GM12878 (cell line): ENCODE data around the gene CSTA. TPM values are rescaled to one million over a fixed set of nuclear protein-coding genes. Genes with fewer than 3 reads are reported as not detected.

Experiments
- ATAC-seq: fragments of 200-7000 bp; cut with Tn5 transposase; 3 replicates; pipeline ENCODE4 v1.9.1; 2020; ENCODE audit warnings: mild to moderate bottlenecking, moderate library complexity
- BruUV-seq: library from RNA; stranded (reverse); fragments of 400-500 nt; replicated peaks from 2 replicates; lab custom pipeline; 2021; lab: Mats Ljungman, UMichigan
- CTCF ChIA-PET: fragments of 300-600 bp; sonication (Branson Sonifier 250); formaldehyde crosslinking; extraction: SDS; loops from one replicate; lab custom pipeline; 2021; ENCODE audit warnings: inconsistent platforms; lab: Yijun Ruan, JAX
- POLR2A ChIA-PET: fragments of 350-600 bp; formaldehyde crosslinking; extraction: SDS; loops from one replicate; lab custom pipeline; 2021; ENCODE audit warnings: inconsistent platforms; lab: Charles Lee
- RAD21 ChIA-PET: fragments of 300-600 bp; sonication (Branson Sonifier 250); formaldehyde crosslinking; loops from one replicate; lab custom pipeline; 2023; ENCODE audit warnings: antibody characterized with exemption; ENCODE audit not compliant: unreplicated experiment; lab: Charles Lee
- SMC1A ChIA-PET: fragments of 300-600 bp; sonication (Branson Sonifier 250); formaldehyde crosslinking; loops from one replicate; lab custom pipeline; 2023; ENCODE audit not compliant: unreplicated experiment, uncharacterized antibody; lab: Charles Lee
- DNase-seq: peaks from one replicate; pipeline ENCODE4 v3.0.0-alpha.2; 2011; ENCODE audit warnings: low read depth, low spot score
- FAIRE-seq: peaks from 3 replicates; lab custom pipeline; 2011; peaks lifted over from hg19 to GRCh38; lab: Jason Lieb, UNC
- H2AFZ ChIP-seq: 2 replicates; pipeline ENCODE4 v1.6.0; 2011; ENCODE audit warnings: low read depth, low read length, control low read depth; ENCODE audit not compliant: control insufficient read depth
- H3K27ac ChIP-seq: 2 replicates; pipeline ENCODE4 v1.5.1; 2011; ENCODE audit warnings: control low read depth; ENCODE audit not compliant: control insufficient read depth, insufficient read depth
- H3K27me3 ChIP-seq, 2 experiments: replicated peaks in 1 of 2; 2 replicates each; pipeline versions ENCODE4 v1.6.0 to v1.6.1; 2011; ENCODE audit warnings: low read length in 1 of 2; ENCODE audit not compliant: control insufficient read depth in 2 of 2, insufficient read depth in 2 of 2
- H3K36me3 ChIP-seq, 2 experiments: 2 replicates each; pipeline ENCODE4 v1.5.1; 2011; ENCODE audit warnings: low read length in 1 of 2; ENCODE audit not compliant: control insufficient read depth in 2 of 2, insufficient read depth in 2 of 2
- H3K4me1 ChIP-seq: 2 replicates; pipeline ENCODE4 v1.6.1; 2011; ENCODE audit warnings: mild to moderate bottlenecking, low read length, moderate library complexity, mixed read lengths; ENCODE audit not compliant: control insufficient read depth, insufficient read depth
- H3K4me2 ChIP-seq: 2 replicates; pipeline ENCODE4 v1.6.0; 2011; ENCODE audit warnings: control low read depth; ENCODE audit not compliant: control insufficient read depth, insufficient read depth
- H3K4me3 ChIP-seq: fragments of 200-600 bp; sonication (generic); 2 replicates; pipeline ENCODE4 v1.5.1; 2016
- H3K79me2 ChIP-seq: 2 replicates; pipeline ENCODE4 v1.6.0; 2011; ENCODE audit warnings: low read length; ENCODE audit not compliant: control insufficient read depth, insufficient read depth
- H3K9ac ChIP-seq: 2 replicates; pipeline ENCODE4 v1.8.0; 2011; ENCODE audit warnings: low read length, control low read depth, mixed read lengths; ENCODE audit not compliant: control insufficient read depth, insufficient read depth
- H3K9me3 ChIP-seq: replicated peaks from 3 replicates; pipeline ENCODE4 v1.5.1; 2011; ENCODE audit warnings: mild to moderate bottlenecking, low read length; ENCODE audit not compliant: control insufficient read depth, insufficient read depth
- H4K20me1 ChIP-seq: 2 replicates; pipeline ENCODE4 v1.6.0; 2011; ENCODE audit not compliant: control insufficient read depth, insufficient read depth
- CBX5 ChIP-seq: sonication (generic); IDR thresholded peaks from 2 replicates; pipeline ENCODE4 v1.6.1; 2016; ENCODE audit warnings: low read depth, moderate library complexity, mild to moderate bottlenecking, inconsistent platforms
- RAD21 ChIP-seq: IDR thresholded peaks from 2 replicates; pipeline ENCODE4 v1.6.1; 2011; ENCODE audit warnings: mild to moderate bottlenecking, low read depth, low read length, moderate library complexity; ENCODE audit not compliant: insufficient read depth
- SMC3 ChIP-seq: IDR thresholded peaks from 2 replicates; pipeline ENCODE4 v1.6.1; 2011; ENCODE audit warnings: low read length, improper control_type of control experiment, borderline replicate concordance
- WGBS: methylation state at CpG from one replicate; pipeline ENCODE4 v1.1.6; 2016; ENCODE audit warnings: low lambda C conversion rate; ENCODE audit not compliant: insufficient replicate concordance, insufficient coverage; ENCODE audit errors: missing lambda C conversion rate; 5-methylcytosine and 5-hydroxymethylcytosine counted together
- in situ Hi-C: fragments of 300-500 bp; cut with MboI; formaldehyde crosslinking; loops from 9 replicates; pipeline ENCODE4 v1.14.3; 2018; ENCODE audit warnings: mixed read lengths
- intact Hi-C: fragments of 100-400 bp; cut with micrococcal nuclease; formaldehyde crosslinking; loops from one replicate; pipeline ENCODE4 v1.14.2; 2022; ENCODE audit not compliant: unreplicated experiment
- polyA plus RNA-seq, 11 experiments: library from polyadenylated mRNA; depleted of rRNA in 4 of 11; unstranded in 6 of 11; stranded (reverse) in 5 of 11; fragments of >200 nt; fragmentation: Nextera tagmentation in 4 of 11; fragmentation: Illumina TruSeq in 1 of 11; extraction: Ambion mirVana in 4 of 11; extraction: Trizol in 1 of 11; gene quantifications; 1 replicate in 1 of 11; 2 replicates in 10 of 11; pipeline versions ENCODE4 v1.2.1 to v1.2.3, GENCODE V29; 2011 to 2016; ENCODE audit warnings: inconsistent platforms in 2 of 11, missing spikeins in 2 of 11, low read depth in 1 of 11
- total RNA-seq, 4 experiments: library from RNA; depleted of rRNA in 3 of 4; stranded (reverse); fragments of >200 nt in 3 of 4; fragmentation: Illumina TruSeq in 1 of 4; extraction: Trizol in 1 of 4; gene quantifications; 2 replicates each; pipeline versions ENCODE4 v1.2.1 to v1.2.3, GENCODE V29; 2013 to 2021
- TF ChIP-seq, protein P1 (sequence below): fragments of 450-650 bp; IDR thresholded peaks from 2 replicates; pipeline ENCODE4 v1.6.1; 2018; ENCODE audit warnings: mild to moderate bottlenecking, low read depth, moderate library complexity; ENCODE audit not compliant: partially characterized antibody
- TF ChIP-seq, protein P2 (sequence below), 3 experiments: IDR thresholded peaks in 2 of 3; conservative IDR thresholded peaks in 1 of 3; 2 replicates each; pipeline ENCODE4 v1.5.1; 2011; ENCODE audit warnings: low read depth in 3 of 3, low read length in 3 of 3, mild to moderate bottlenecking in 3 of 3, control low read depth in 2 of 3, moderate library complexity in 2 of 3, inconsistent platforms in 1 of 3, mixed read lengths in 1 of 3; ENCODE audit not compliant: control insufficient read depth in 2 of 3, insufficient read depth in 1 of 3; ENCODE audit errors: extremely low read depth in 1 of 3

Gene CSTA
- total and polyA plus RNA-seq, 10 of the 15 experiments (the other 5 are each of a cell fraction or from before 2014, with no cell fraction given) = 1.8 to 6.7 (median 3.4) TPM

DNA sequence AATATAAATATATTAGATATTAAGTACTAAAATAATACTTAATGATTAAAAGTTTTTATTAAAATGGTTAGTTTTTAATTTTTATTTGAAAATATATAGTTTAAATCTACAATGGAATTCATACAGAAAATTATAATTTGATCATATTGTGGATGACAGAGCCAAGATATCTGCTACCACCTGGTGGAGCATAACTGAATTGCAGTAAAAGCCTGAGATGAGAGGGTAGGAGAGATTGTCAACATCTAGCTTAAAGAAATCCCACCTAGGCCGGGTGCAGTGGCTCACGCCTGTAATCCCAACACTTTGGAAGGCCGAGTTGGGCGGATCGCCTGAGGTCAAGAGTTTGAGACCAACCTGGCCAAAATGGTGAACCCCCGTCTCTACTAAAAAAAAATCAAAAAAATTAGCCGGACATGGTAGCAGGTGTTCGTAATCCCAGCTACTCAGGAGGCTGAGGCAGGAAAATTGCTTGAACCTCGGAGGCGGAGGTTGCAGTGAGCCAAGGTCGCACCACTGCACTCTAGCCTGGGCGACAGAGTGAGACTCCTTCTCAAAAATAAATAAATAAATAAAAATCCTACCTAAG is 25.1 kb upstream of the CSTA start:
- H3K4me2 ChIP-seq = no peak overlapping the region
- ChIA-PET RAD21 (interaction anchor here (0.6 to 4.6 kb wide), 26 partner anchors 11 to 755 kb away, joined by 3 to 81 read pairs (median 5); partner anchors contain the start of genes CD86 and FAM162A), CTCF (interaction anchor here (0.6 to 3.9 kb wide), 36 partner anchors 8 to 753 kb away, joined by 3 to 81 read pairs (median 4); partner anchors contain the start of genes FAM162A and POLQ)
- H3K9ac ChIP-seq = no peak overlapping the region
- H3K36me3 ChIP-seq = no peaks in the 10 kb centered on the region
- H3K27me3 ChIP-seq = no peaks in the 10 kb centered on the region
- no peak for DNase-seq
- ATAC-seq = peak; percentile 23; the same call in 1 of the 3 replicates
- intact Hi-C loops = loop anchor here (1.0 to 2.0 kb wide), 5 partner anchors 42 to 751 kb away; no protein-coding TSS in a partner anchor
- FAIRE-seq = no peak
- no peaks in the 10 kb centered on the region for H3K79me2 ChIP-seq
- BruUV-seq = no TSS peak
- TF ChIP-seq, protein P1, sequence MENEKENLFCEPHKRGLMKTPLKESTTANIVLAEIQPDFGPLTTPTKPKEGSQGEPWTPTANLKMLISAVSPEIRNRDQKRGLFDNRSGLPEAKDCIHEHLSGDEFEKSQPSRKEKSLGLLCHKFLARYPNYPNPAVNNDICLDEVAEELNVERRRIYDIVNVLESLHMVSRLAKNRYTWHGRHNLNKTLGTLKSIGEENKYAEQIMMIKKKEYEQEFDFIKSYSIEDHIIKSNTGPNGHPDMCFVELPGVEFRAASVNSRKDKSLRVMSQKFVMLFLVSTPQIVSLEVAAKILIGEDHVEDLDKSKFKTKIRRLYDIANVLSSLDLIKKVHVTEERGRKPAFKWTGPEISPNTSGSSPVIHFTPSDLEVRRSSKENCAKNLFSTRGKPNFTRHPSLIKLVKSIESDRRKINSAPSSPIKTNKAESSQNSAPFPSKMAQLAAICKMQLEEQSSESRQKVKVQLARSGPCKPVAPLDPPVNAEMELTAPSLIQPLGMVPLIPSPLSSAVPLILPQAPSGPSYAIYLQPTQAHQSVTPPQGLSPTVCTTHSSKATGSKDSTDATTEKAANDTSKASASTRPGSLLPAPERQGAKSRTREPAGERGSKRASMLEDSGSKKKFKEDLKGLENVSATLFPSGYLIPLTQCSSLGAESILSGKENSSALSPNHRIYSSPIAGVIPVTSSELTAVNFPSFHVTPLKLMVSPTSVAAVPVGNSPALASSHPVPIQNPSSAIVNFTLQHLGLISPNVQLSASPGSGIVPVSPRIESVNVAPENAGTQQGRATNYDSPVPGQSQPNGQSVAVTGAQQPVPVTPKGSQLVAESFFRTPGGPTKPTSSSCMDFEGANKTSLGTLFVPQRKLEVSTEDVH = no peak
- TF ChIP-seq RAD21 (peak; percentile 84), CBX5 (0 out of 2 replicates have a peak, but pooled peaks have one; percentile 34), SMC3 (peak; percentile 65)
- TF ChIP-seq, protein P2, sequence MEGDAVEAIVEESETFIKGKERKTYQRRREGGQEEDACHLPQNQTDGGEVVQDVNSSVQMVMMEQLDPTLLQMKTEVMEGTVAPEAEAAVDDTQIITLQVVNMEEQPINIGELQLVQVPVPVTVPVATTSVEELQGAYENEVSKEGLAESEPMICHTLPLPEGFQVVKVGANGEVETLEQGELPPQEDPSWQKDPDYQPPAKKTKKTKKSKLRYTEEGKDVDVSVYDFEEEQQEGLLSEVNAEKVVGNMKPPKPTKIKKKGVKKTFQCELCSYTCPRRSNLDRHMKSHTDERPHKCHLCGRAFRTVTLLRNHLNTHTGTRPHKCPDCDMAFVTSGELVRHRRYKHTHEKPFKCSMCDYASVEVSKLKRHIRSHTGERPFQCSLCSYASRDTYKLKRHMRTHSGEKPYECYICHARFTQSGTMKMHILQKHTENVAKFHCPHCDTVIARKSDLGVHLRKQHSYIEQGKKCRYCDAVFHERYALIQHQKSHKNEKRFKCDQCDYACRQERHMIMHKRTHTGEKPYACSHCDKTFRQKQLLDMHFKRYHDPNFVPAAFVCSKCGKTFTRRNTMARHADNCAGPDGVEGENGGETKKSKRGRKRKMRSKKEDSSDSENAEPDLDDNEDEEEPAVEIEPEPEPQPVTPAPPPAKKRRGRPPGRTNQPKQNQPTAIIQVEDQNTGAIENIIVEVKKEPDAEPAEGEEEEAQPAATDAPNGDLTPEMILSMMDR (IDR thresholded peaks at IDR 0.05 in 2 of 3, conservative IDR thresholded peaks at IDR 0.05 in 1 of 3; ENCODE audit: control insufficient read depth in 2 of 3, extremely low read depth in 1 of 3, insufficient read depth in 1 of 3, low read depth in 3 of 3, low read length in 3 of 3) = peak; percentile 52 to 59 (median 57)
- TF ChIP-seq, all 136 proteins: peak for 4
- 81% methylated on average over 12 of the region's 12 CpGs for whole genome bisulfite sequencing
- Histone ChIP-seq H3K27ac (peak overlapping the region; percentile 86), H4K20me1 (no peaks in the 10 kb centered on the region), H3K4me1 (peaks cover 53% of the 10 kb centered on the region), H3K9me3 (peaks cover 4% of the 10 kb centered on the region), H2AFZ (no peak overlapping the region), H3K4me3 (no peak overlapping the region)
- in situ Hi-C loops = loop anchor here (5.0 kb wide), 1 partner anchor 198 kb away; no protein-coding TSS in a partner anchor
- SMC1A ChIA-PET = interaction anchor here (1.2 to 10.0 kb wide), 27 partner anchors 8 to 417 kb away, joined by 3 to 204 read pairs (median 5); partner anchors contain the start of gene FAM162A
- POLR2A ChIA-PET = interaction anchor here (0.6 to 1.8 kb wide), 9 partner anchors 23 to 202 kb away, joined by 3 to 8 read pairs (median 3); no protein-coding TSS in a partner anchor
